A549 (cell line): ENCODE measurements around the gene DAO. TPM values are rescaled to one million over a fixed set of nuclear protein-coding genes. Genes with fewer than 3 reads are reported as not detected.

Source experiments
- ATAC-seq, 2 experiments: fragments of 200-7000 bp in 1 of 2; fragments of >200 bp in 1 of 2; cut with Nextera tagmentation in 1 of 2; cut with Tn5 transposase in 1 of 2; 3 replicates each; pipeline versions ENCODE4 v1.8.0 to v1.9.1; 2018 to 2020; ENCODE audit warnings: mild to moderate bottlenecking in 1 of 2, moderate library complexity in 1 of 2
- CTCF ChIA-PET: fragments of 300-600 bp; sonication (Branson Sonifier 250); formaldehyde crosslinking; extraction: SDS; loops from one replicate; lab custom pipeline; 2021; ENCODE audit warnings: antibody characterized with exemption, inconsistent platforms; lab: Yijun Ruan, JAX
- POLR2A ChIA-PET: fragments of 350-600 bp; formaldehyde crosslinking; extraction: SDS; loops from one replicate; lab custom pipeline; 2021; ENCODE audit warnings: antibody characterized with exemption, inconsistent platforms; lab: Yijun Ruan, JAX
- DNase-seq, 2 experiments: peaks; one replicate each; pipeline versions ENCODE4 v3.0.0 to v3.0.0-alpha.2; 2011 to 2016; ENCODE audit warnings: low read depth in 1 of 2, low spot score in 1 of 2
- FAIRE-seq: peaks from 2 replicates; lab custom pipeline; 2011; peaks lifted over from hg19 to GRCh38; lab: Jason Lieb, UNC
- H3K27ac ChIP-seq, 2 experiments: fragments of >200 bp; sonication (Bioruptor Twin); formaldehyde crosslinking; 3 replicates each; pipeline ENCODE4 v1.5.1; 2016 to 2017
- H3K4me1 ChIP-seq: fragments of >200 bp; sonication (Bioruptor Twin); formaldehyde crosslinking; 3 replicates; pipeline ENCODE4 v1.6.1; 2016
- H3K4me2 ChIP-seq: fragments of >200 bp; sonication (Bioruptor Twin); formaldehyde crosslinking; 3 replicates; pipeline ENCODE4 v1.6.1; 2016
- H3K4me3 ChIP-seq: fragments of >200 bp; sonication (Bioruptor Twin); formaldehyde crosslinking; 3 replicates; pipeline ENCODE4 v1.5.1; 2016
- H3K9me3 ChIP-seq: fragments of >200 bp; sonication (Bioruptor Twin); formaldehyde crosslinking; 3 replicates; pipeline ENCODE4 v1.6.1; 2016
- ATOH8 ChIP-seq: fragments of 250-450 bp; sonication (Bioruptor Pico); IDR thresholded peaks from 2 replicates; pipeline ENCODE4 v1.5.0; 2020; ENCODE audit warnings: low read depth, mild to moderate bottlenecking, moderate library complexity
- BCL3 ChIP-seq: fragments of >200 bp; sonication (Bioruptor Twin); formaldehyde crosslinking; IDR thresholded peaks from 3 replicates; pipeline ENCODE4 v1.6.1; 2016
- BHLHE40 ChIP-seq: IDR thresholded peaks from 2 replicates; pipeline ENCODE4 v1.6.1; 2012; ENCODE audit warnings: low read depth, low read length, inconsistent platforms
- CBX8 ChIP-seq: fragments of 200-600 bp; sonication (generic); IDR thresholded peaks from 2 replicates; pipeline ENCODE4 v1.6.1; 2016
- CEBPB ChIP-seq, 2 experiments: fragments of >200 bp in 1 of 2; sonication (Bioruptor Twin) in 1 of 2; formaldehyde crosslinking in 1 of 2; IDR thresholded peaks; 2 replicates each; pipeline ENCODE4 v1.6.1; 2012 to 2016
- CHD2 ChIP-seq: fragments of 150-350 bp; IDR thresholded peaks from 2 replicates; pipeline ENCODE4 v1.6.1; 2014; ENCODE audit warnings: low read length; ENCODE audit not compliant: partially characterized antibody
- EHF ChIP-seq: fragments of 250-450 bp; sonication (Bioruptor Pico); IDR thresholded peaks from 2 replicates; pipeline ENCODE4 v1.5.0; 2020; ENCODE audit warnings: mild to moderate bottlenecking
- ELK1 ChIP-seq: fragments of 150-350 bp; IDR thresholded peaks from 2 replicates; pipeline ENCODE4 v1.6.1; 2014; ENCODE audit warnings: low read depth, mild to moderate bottlenecking, low read length
- EP300 ChIP-seq, 2 experiments: fragments of >200 bp; sonication (Bioruptor Twin); formaldehyde crosslinking; IDR thresholded peaks; 2 replicates in 1 of 2; 3 replicates in 1 of 2; pipeline ENCODE4 v1.6.1; 2016 to 2017
- FOXS1 ChIP-seq: fragments of 250-450 bp; sonication (Bioruptor Pico); IDR thresholded peaks from 2 replicates; pipeline ENCODE4 v1.5.0; 2020; ENCODE audit warnings: mild to moderate bottlenecking, moderate library complexity
- HDAC2 ChIP-seq: fragments of 200-600 bp; sonication (generic); IDR thresholded peaks from 2 replicates; pipeline ENCODE4 v1.6.1; 2016
- HES2 ChIP-seq: fragments of >200 bp; sonication (Bioruptor Twin); formaldehyde crosslinking; IDR thresholded peaks from 2 replicates; pipeline ENCODE4 v1.6.1; 2016
- HMGXB4 ChIP-seq: fragments of 250-450 bp; sonication (Bioruptor Pico); IDR thresholded peaks from 2 replicates; pipeline ENCODE4 v1.5.0; 2021; ENCODE audit warnings: mild to moderate bottlenecking, moderate library complexity, borderline replicate concordance
- JUN ChIP-seq, 2 experiments: fragments of >200 bp; sonication (Bioruptor Twin); formaldehyde crosslinking; IDR thresholded peaks; 2 replicates in 1 of 2; 3 replicates in 1 of 2; pipeline ENCODE4 v1.6.1; 2016 to 2017
- JUNB ChIP-seq: fragments of >200 bp; sonication (Bioruptor Twin); formaldehyde crosslinking; IDR thresholded peaks from 2 replicates; pipeline ENCODE4 v1.6.1; 2016
- MAFK ChIP-seq: fragments of 450-650 bp; IDR thresholded peaks from 2 replicates; pipeline ENCODE4 v1.6.1; 2014; ENCODE audit not compliant: partially characterized antibody
- MAZ ChIP-seq: fragments of 150-350 bp; IDR thresholded peaks from 2 replicates; pipeline ENCODE4 v1.6.1; 2014; ENCODE audit warnings: antibody characterized with exemption, low read depth, low read length, borderline replicate concordance
- MYC ChIP-seq: IDR thresholded peaks from 2 replicates; pipeline ENCODE4 v1.6.1; 2012; ENCODE audit warnings: mild to moderate bottlenecking, inconsistent platforms, low read length, improper control_type of control experiment, borderline replicate concordance
- PHF8 ChIP-seq: fragments of 200-600 bp; sonication (generic); IDR thresholded peaks from 2 replicates; pipeline ENCODE4 v1.6.1; 2016; ENCODE audit warnings: low read depth, mild to moderate bottlenecking, antibody characterized with exemption, moderate library complexity, borderline replicate concordance
- RAD21 ChIP-seq, 2 experiments: fragments of >200 bp in 1 of 2; sonication (Bioruptor Twin) in 1 of 2; formaldehyde crosslinking in 1 of 2; IDR thresholded peaks in 1 of 2; conservative IDR thresholded peaks in 1 of 2; 2 replicates in 1 of 2; 3 replicates in 1 of 2; pipeline ENCODE4 v1.6.1; 2012 to 2018; ENCODE audit warnings: inconsistent platforms in 1 of 2
- RARB ChIP-seq: fragments of 250-450 bp; sonication (Bioruptor Pico); IDR thresholded peaks from 2 replicates; pipeline ENCODE4 v1.8.0; 2021; ENCODE audit warnings: mild to moderate bottlenecking, moderate library complexity
- REST ChIP-seq: fragments of 200-600 bp; sonication (generic); IDR thresholded peaks from 2 replicates; pipeline ENCODE4 v1.6.1; 2016; ENCODE audit warnings: antibody characterized with exemption, mild to moderate bottlenecking, moderate library complexity
- RNF2 ChIP-seq: fragments of 200-600 bp; sonication (generic); IDR thresholded peaks from 2 replicates; pipeline ENCODE4 v1.6.1; 2016; ENCODE audit warnings: low read depth, mild to moderate bottlenecking, antibody characterized with exemption, moderate library complexity, borderline replicate concordance
- USF2 ChIP-seq: fragments of 450-650 bp; IDR thresholded peaks from 2 replicates; pipeline ENCODE4 v1.6.1; 2014; ENCODE audit warnings: antibody characterized with exemption
- ZC3H11A ChIP-seq: fragments of 450-650 bp; IDR thresholded peaks from 2 replicates; pipeline ENCODE4 v1.6.1; 2014; ENCODE audit warnings: antibody characterized with exemption, mild to moderate bottlenecking
- ZSCAN20 ChIP-seq: fragments of 250-450 bp; sonication (Bioruptor Pico); IDR thresholded peaks from 2 replicates; pipeline ENCODE4 v1.8.0; 2022; ENCODE audit warnings: mild to moderate bottlenecking, moderate library complexity
- WGBS: methylation state at CpG from one replicate; pipeline ENCODE4 v1.1.6; 2017; ENCODE audit errors: missing lambda C conversion rate; 5-methylcytosine and 5-hydroxymethylcytosine counted together
- polyA plus RNA-seq, 4 experiments: library from polyadenylated mRNA; depleted of rRNA in 3 of 4; stranded (reverse); fragments of >200 nt; fragmentation: RNase III in 1 of 4; extraction: RNeasy Plus Mini Kit Qiagen cat#74134 plus additional on column Dnase treatment in 1 of 4; gene quantifications; 2 replicates in 3 of 4; 3 replicates in 1 of 4; pipeline ENCODE4 v1.2.3, GENCODE V29; 2011 to 2017

The DAO gene
- polyA plus RNA-seq, 2 of the 4 experiments (the other 2 are of a cell fraction) = not detected

- Histone ChIP-seq H3K4me2 (no peak overlapping the region), H3K9me3 (no peaks in the 10 kb centered on the region), H3K27ac (peak overlapping the region in 1 of 2 experiments; percentile 36; a peak in 2 of 6 replicates), H3K4me1 (peaks cover 36% of the 10 kb centered on the region), H3K4me3 (no peak overlapping the region)
- WGBS = 94% methylated on average over 6 of the region's 6 CpGs
- FAIRE-seq (no peak), DNase-seq (no peak), ATAC-seq (no peak)
- CTCF ChIA-PET = interaction anchor here (1.4 to 3.6 kb wide), 2 partner anchors 10 to 39 kb away, joined by 4 to 10 read pairs; no protein-coding TSS in a partner anchor
- POLR2A ChIA-PET = no interaction called here
- TF ChIP-seq BCL3 (no peak), HES2 (no peak), EHF (CRISPR knock-in tag) (no peak), MAFK (no peak), EP300 (IDR thresholded peaks at IDR 0.05) (no peak), BHLHE40 (no peak), RNF2 (no peak), FOXS1 (CRISPR knock-in tag) (no peak), MYC (no peak), CEBPB (IDR thresholded peaks at IDR 0.05) (no peak), ZC3H11A (no peak), JUNB (no peak), JUN (IDR thresholded peaks at IDR 0.05) (no peak), RAD21 (conservative IDR thresholded peaks at IDR 0.05 in 1 of 2, IDR thresholded peaks at IDR 0.05 in 1 of 2) (no peak)
Observed at GRCh38 chr12:108842361-108842760, 37.5 kb upstream of the DAO start.

GRCh38 chr12:108843187-108843586 lies 36.7 kb upstream of the DAO start:
- ATAC-seq = no peak

More at GRCh38 chr12:108843187-108843586, 36.7 kb upstream of the DAO start:
- TF ChIP-seq HDAC2 = no peak
- TF ChIP-seq ZC3H11A = no peak
- TF ChIP-seq ZSCAN20 (CRISPR knock-in tag) = no peak
- TF ChIP-seq PHF8 = no peak
- TF ChIP-seq HMGXB4 (CRISPR knock-in tag) = no peak
- no peak for TF ChIP-seq EHF (CRISPR knock-in tag)
- no peak for TF ChIP-seq ELK1
- TF ChIP-seq CHD2 = no peak
- no peak for TF ChIP-seq ATOH8
- TF ChIP-seq BCL3 = no peak
- TF ChIP-seq CBX8 = no peak
- no peak for TF ChIP-seq MAZ
- no peak for TF ChIP-seq RARB (CRISPR knock-in tag)
- no peak for TF ChIP-seq REST
- no peak for TF ChIP-seq CEBPB (IDR thresholded peaks at IDR 0.05)
- no peak for TF ChIP-seq USF2
- TF ChIP-seq, all 56 proteins: peak for 0
- DNase-seq (no peak), FAIRE-seq (no peak)
- peaks cover 34% of the 10 kb centered on the region for H3K4me1 ChIP-seq
- WGBS = 91% methylated on average over 6 of the region's 6 CpGs
- POLR2A ChIA-PET = no interaction called here
- H3K4me2 ChIP-seq = no peak overlapping the region
- H3K4me3 ChIP-seq = no peak overlapping the region
- CTCF ChIA-PET = interaction anchor here (1.4 to 3.6 kb wide), 2 partner anchors 9 to 40 kb away, joined by 4 to 10 read pairs; no protein-coding TSS in a partner anchor
- peak overlapping the region in 1 of 2 experiments; percentile 36; a peak in 2 of 6 replicates for H3K27ac ChIP-seq
- no peaks in the 10 kb centered on the region for H3K9me3 ChIP-seq
